Subcutaneous abdominal adipose tissue (tissue), 5 donors: ENCODE results near the gene DOK6.

Experiments
- H3K27ac ChIP-seq: one replicate; pipeline ENCODE4 v1.7.0; 2013; ENCODE audit warnings: low read depth, mild to moderate bottlenecking, inconsistent platforms, low read length, moderate library complexity
- H3K27me3 ChIP-seq, 5 donors: one replicate each; pipeline ENCODE4 v1.7.0; 2013; ENCODE audit warnings: low read length in 5 of 5, inconsistent platforms in 1 of 5; ENCODE audit not compliant: control insufficient read depth in 5 of 5, insufficient read depth in 4 of 5
- H3K36me3 ChIP-seq, 5 donors: one replicate each; pipeline ENCODE4 v1.7.0; 2013; ENCODE audit warnings: low read length in 5 of 5; ENCODE audit not compliant: control insufficient read depth in 5 of 5, insufficient read depth in 5 of 5
- H3K4me1 ChIP-seq, 5 donors: one replicate each; pipeline ENCODE4 v1.7.0; 2013; ENCODE audit warnings: low read length in 5 of 5, mild to moderate bottlenecking in 3 of 5, moderate library complexity in 1 of 5; ENCODE audit not compliant: control insufficient read depth in 5 of 5, insufficient read depth in 5 of 5
- H3K4me3 ChIP-seq, 5 donors: one replicate each; pipeline ENCODE4 v1.7.0; 2013; ENCODE audit warnings: low read length in 5 of 5, low read depth in 1 of 5
- H3K9ac ChIP-seq, 5 donors: one replicate each; pipeline ENCODE4 v1.7.0; 2013; ENCODE audit warnings: low read length in 5 of 5, mild to moderate bottlenecking in 4 of 5, moderate library complexity in 3 of 5
- H3K9me3 ChIP-seq, 5 donors: one replicate each; pipeline ENCODE4 v1.7.0; 2013; ENCODE audit warnings: low read length in 5 of 5; ENCODE audit not compliant: control insufficient read depth in 5 of 5
- donor health status: healthy.
- donor health status: healthy.
- donor health status: healthy.
- donor health status: healthy.
- donor health status: healthy.

The DOK6 gene

DNA sequence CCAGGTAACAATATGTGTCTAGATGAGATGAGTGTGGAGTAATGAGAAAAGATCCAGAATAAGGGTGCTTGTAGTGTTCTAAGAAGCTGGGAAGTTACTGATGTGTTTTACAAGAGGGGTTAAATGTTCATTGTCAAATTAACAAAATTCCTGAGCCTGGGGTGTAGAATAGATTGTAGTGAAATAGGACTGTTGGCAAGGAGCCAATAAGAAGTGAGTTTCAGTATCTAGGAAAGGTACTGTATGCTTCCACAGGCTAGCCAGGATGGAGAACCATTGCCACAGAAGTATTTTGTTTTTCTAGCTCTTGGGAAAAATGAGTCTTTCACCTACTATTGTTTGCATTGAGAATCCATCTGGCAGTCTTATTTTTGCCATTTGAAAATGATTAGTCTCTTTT is 10.5 kb downstream of the DOK6 start:
- H3K36me3 ChIP-seq = no peaks in the 10 kb centered on the region
- no peak overlapping the region for H3K4me3 ChIP-seq
- H3K9ac ChIP-seq = no peak overlapping the region
- H3K27me3 ChIP-seq = no peaks in the 10 kb centered on the region
- H3K9me3 ChIP-seq = no peaks in the 10 kb centered on the region
- no peaks in the 10 kb centered on the region for H3K4me1 ChIP-seq
- no peak overlapping the region for H3K27ac ChIP-seq

DNA sequence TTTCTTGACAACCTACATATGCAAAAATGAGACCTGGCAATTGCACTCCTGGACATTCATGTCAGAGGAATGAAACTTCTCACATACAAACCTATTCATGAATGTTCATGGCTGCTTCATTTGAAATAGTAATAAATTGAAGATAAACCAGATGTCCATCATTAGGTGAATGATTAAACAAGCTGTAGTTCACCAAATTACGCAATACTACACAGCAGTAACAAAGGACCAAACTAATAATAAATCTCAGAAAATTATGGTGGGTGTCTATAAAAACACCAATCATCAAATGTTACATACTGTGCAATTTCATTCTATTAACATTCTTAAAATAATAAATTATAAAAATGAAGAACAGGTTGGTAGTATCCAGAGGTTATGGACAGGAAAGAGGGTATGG is 13.5 kb downstream of the DOK6 start:
- Histone ChIP-seq H3K9ac (no peak overlapping the region), H3K27me3 (no peaks in the 10 kb centered on the region), H3K36me3 (no peaks in the 10 kb centered on the region), H3K4me1 (no peaks in the 10 kb centered on the region), H3K4me3 (no peak overlapping the region), H3K9me3 (no peaks in the 10 kb centered on the region), H3K27ac (no peak overlapping the region)

DNA sequence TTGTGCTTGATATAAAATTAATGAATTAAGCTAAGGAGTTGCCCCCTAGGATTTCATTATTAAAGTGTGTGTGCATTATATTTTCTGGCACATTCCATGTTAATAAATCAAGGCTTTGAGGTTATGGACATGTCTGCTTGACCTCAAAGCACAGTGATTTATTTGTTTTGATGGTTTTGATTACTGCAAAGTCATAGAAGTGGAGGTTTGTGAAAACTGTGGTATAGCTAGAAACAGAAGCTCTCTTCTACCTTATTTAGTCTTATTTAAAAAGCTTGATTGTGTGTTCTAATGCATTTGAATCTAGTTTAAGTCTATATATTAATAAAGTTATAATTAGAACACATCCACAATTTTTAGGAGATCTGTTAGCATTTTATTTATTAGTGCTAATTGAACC is 32.2 kb downstream of the DOK6 start:
- H3K9me3 ChIP-seq = no peaks in the 10 kb centered on the region

DNA sequence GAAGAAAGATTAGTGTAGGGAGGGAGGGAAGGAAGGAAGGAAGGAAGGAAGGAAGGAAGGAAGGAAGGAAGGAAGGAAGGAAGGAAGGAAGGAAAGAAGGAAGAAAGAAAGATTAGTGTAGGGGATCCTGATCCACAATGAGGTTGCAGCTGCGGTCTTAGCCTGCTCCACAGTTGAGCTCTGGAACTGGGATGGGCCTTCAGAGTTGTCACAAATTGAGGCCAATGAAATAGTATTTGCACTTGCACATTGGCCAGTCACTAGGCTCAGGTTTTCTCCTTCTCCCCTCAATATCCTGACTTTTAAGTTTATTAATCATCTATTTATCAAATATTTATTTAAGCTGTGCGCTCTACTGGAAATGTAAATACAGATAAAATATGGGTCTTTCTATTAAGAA is 34.3 kb downstream of the DOK6 start:
- H3K27me3 ChIP-seq = no peaks in the 10 kb centered on the region
- no peak overlapping the region for H3K27ac ChIP-seq
- no peak overlapping the region for H3K4me3 ChIP-seq
- H3K9ac ChIP-seq = no peak overlapping the region
- no peaks in the 10 kb centered on the region for H3K4me1 ChIP-seq
- peaks cover 0 to 11% (median 3%) of the 10 kb centered on the region in 5 donors for H3K9me3 ChIP-seq
- no peaks in the 10 kb centered on the region for H3K36me3 ChIP-seq

More for the DNA sequence above, 32.2 kb downstream of the DOK6 start:
- no peaks in the 10 kb centered on the region for H3K27me3 ChIP-seq
- H3K4me3 ChIP-seq = no peak overlapping the region
- no peaks in the 10 kb centered on the region for H3K36me3 ChIP-seq
- no peak overlapping the region for H3K27ac ChIP-seq
- no peak overlapping the region for H3K9ac ChIP-seq
- H3K4me1 ChIP-seq = no peaks in the 10 kb centered on the region

DNA sequence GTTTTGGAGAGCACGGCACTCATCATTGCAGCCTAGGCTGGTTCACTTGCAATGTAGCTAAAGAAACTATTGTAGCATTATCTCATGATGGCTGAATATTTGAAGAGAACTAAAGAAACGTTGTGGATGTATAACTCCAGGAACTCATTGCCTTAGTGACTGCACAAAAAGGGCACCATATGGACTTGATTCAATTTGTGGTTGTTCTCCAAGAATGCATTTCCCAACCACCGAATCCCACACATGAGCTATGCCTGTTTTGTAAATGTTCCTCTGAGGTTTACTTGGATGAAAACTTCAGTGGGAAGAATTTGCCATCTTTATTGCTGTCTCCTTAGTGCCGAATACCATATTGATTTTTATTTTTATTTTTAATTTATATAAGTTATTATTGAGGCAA is 43.5 kb downstream of the DOK6 start:
- Histone ChIP-seq H3K27me3 (no peaks in the 10 kb centered on the region), H3K4me1 (peaks cover 0 to 5% (median 0%) of the 10 kb centered on the region in 5 donors), H3K9ac (no peak overlapping the region), H3K4me3 (no peak overlapping the region), H3K27ac (no peak overlapping the region), H3K36me3 (no peaks in the 10 kb centered on the region), H3K9me3 (peaks cover 0 to 11% (median 3%) of the 10 kb centered on the region in 5 donors)

DNA sequence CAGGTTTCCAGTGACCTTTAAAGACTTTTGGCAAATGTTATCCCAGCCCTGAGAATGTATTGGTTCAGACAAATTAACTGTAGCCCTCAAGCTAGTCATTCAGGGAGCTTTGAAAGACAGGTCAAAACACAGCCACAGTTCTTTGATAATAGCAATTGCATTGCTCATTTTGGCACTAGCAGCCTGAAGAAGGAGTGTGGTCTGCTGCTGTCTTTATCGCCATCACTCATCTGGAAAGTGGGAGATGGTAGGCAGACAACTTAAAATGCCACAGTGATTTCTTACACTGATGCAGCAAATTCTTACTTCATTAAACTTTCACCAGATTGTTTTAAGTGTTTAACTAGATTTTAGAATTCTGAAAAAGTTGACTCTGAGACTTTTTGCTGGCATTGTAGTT is 47.2 kb downstream of the DOK6 start:
- Histone ChIP-seq H3K4me1 (peaks cover 0 to 5% (median 0%) of the 10 kb centered on the region in 5 donors), H3K9ac (no peak overlapping the region), H3K9me3 (peaks cover 0 to 7% (median 3%) of the 10 kb centered on the region in 5 donors), H3K4me3 (no peak overlapping the region), H3K27me3 (no peaks in the 10 kb centered on the region), H3K27ac (no peak overlapping the region), H3K36me3 (no peaks in the 10 kb centered on the region)

DNA sequence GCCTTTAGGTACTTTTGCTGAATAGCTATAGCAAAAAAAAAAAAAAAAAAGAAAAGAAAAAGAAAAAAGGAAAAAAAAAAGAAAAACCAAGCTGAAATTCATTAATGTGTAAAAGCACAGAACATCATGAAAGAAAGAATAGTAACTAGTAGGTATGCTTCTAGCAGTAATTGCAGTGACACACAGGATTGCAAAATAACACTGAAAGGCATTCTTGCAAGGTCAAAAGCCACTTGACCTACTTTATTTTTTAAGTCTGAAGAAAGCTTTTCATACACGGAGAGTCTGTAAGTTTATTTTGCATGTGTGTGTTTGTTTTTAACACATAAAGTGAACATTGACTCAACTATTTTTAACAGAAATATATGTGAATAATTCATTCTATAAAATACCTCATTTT is 54.4 kb downstream of the DOK6 start:
- no peak overlapping the region for H3K9ac ChIP-seq
- no peaks in the 10 kb centered on the region for H3K4me1 ChIP-seq
- no peaks in the 10 kb centered on the region for H3K9me3 ChIP-seq
- H3K27me3 ChIP-seq = no peaks in the 10 kb centered on the region
- no peak overlapping the region for H3K4me3 ChIP-seq
- no peaks in the 10 kb centered on the region for H3K36me3 ChIP-seq
- H3K27ac ChIP-seq = no peak overlapping the region

DNA sequence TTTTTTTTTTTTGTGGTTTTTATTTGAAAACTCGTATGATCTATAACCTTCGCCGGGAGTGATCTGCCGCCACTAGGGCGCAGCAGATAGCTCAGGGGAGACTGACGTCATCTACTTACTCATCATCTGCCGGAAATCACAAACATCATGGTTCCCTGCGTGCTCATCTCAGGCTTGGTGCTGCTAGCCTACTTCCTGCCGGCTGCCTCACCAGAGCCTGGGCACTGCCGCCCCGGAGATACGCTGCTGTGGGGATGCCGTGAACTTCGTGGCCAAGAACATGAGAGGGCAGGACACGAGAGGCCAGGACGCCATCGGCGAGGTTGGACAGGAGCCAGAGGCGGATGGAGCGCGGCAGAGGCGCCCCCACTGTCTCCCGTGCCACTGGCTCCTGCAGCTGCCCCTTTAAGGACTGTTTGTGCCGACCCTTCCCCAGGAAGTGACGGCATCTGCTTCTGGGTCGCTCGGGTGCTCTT is 68.8 kb downstream of the DOK6 start:
- no peak overlapping the region for H3K4me3 ChIP-seq
- peaks cover 0 to 3% (median 0%) of the 10 kb centered on the region in 5 donors for H3K9me3 ChIP-seq
- H3K27me3 ChIP-seq = no peaks in the 10 kb centered on the region
- no peak overlapping the region for H3K27ac ChIP-seq
- no peak overlapping the region for H3K9ac ChIP-seq
- no peaks in the 10 kb centered on the region for H3K4me1 ChIP-seq
- no peaks in the 10 kb centered on the region for H3K36me3 ChIP-seq

DNA sequence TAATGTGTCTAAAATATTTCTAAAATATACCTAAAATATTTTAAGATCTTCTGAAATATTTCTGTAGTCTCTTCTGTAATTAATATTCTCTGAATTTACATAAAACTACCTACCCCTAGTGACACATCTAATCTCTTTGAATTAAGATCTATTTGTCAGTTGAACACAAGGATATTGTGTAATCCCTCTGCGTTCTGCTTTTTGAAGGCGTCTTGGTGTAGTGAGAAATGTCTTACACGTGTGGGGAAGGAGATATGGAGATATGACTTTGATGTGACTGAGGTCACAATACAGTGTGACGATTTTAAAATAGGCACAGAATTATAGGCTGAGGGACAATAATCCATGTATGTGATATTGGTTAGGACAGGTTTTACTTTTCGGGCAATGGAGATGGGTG is 79.8 kb downstream of the DOK6 start:
- H3K36me3 ChIP-seq = no peaks in the 10 kb centered on the region
- H3K4me3 ChIP-seq = no peak overlapping the region
- H3K4me1 ChIP-seq = peaks cover 0 to 4% (median 2%) of the 10 kb centered on the region in 5 donors
- H3K9me3 ChIP-seq = peaks cover 0 to 2% (median 0%) of the 10 kb centered on the region in 5 donors
- no peak overlapping the region for H3K27ac ChIP-seq
- no peaks in the 10 kb centered on the region for H3K27me3 ChIP-seq
- no peak overlapping the region for H3K9ac ChIP-seq

DNA sequence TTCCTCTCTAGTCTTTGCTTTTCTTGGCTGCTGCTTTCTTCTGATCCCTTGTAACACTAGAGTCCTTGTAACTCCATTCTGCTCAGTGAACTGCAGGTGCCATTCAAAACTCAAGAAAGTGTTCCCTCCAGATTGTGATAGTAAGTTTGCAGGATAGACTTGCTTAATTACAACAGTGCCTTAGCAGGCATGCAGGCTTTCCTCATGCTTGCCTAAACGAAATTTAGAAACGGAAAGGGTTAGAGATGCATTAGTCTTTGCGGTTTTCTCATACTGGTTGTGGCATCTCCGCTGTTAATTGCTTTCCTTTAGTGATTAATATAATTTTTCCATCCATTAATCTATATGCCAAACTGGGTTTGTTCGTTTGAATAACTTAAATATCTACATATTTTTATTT is 82.9 kb downstream of the DOK6 start:
- Histone ChIP-seq H3K4me1 (peaks cover 0 to 4% (median 0%) of the 10 kb centered on the region in 5 donors), H3K9me3 (peaks cover 0 to 8% (median 5%) of the 10 kb centered on the region in 5 donors), H3K9ac (no peak overlapping the region), H3K27ac (no peak overlapping the region), H3K36me3 (no peaks in the 10 kb centered on the region), H3K27me3 (no peaks in the 10 kb centered on the region), H3K4me3 (no peak overlapping the region)
